Activated T-cell treated with anti-CD3 and anti-CD28 coated beads, Interleukin-2, amount 50 U/mL, for 24 hours (primary cell): ENCODE data around the gene ARVCF.
A peak's percentile ranks its signal among the peaks of the same experiment; 100 is the strongest.

Experiments
- DNase-seq: peaks from one replicate; pipeline ENCODE4 v3.0.0-alpha.2; 2020
- H3K27ac Mint-ChIP-seq: 2 replicates; pipeline ENCODE4 v1.8.0; 2020; ENCODE audit warnings: mild to moderate bottlenecking, mixed read lengths
- H3K27me3 Mint-ChIP-seq: 2 replicates; pipeline ENCODE4 v1.8.0; 2020; ENCODE audit warnings: mixed read lengths
- H3K36me3 Mint-ChIP-seq: 2 replicates; pipeline ENCODE4 v1.8.0; 2020; ENCODE audit warnings: low read depth, mixed read lengths
- H3K4me1 Mint-ChIP-seq: 2 replicates; pipeline ENCODE4 v1.8.0; 2020; ENCODE audit warnings: low read depth, mixed read lengths
- H3K4me3 Mint-ChIP-seq: 2 replicates; pipeline ENCODE4 v1.8.0; 2020; ENCODE audit warnings: mild to moderate bottlenecking, moderate library complexity, mixed read lengths
- H3K9me3 Mint-ChIP-seq: 2 replicates; pipeline ENCODE4 v1.8.0; 2020; ENCODE audit warnings: mixed read lengths

The ARVCF gene

DNA sequence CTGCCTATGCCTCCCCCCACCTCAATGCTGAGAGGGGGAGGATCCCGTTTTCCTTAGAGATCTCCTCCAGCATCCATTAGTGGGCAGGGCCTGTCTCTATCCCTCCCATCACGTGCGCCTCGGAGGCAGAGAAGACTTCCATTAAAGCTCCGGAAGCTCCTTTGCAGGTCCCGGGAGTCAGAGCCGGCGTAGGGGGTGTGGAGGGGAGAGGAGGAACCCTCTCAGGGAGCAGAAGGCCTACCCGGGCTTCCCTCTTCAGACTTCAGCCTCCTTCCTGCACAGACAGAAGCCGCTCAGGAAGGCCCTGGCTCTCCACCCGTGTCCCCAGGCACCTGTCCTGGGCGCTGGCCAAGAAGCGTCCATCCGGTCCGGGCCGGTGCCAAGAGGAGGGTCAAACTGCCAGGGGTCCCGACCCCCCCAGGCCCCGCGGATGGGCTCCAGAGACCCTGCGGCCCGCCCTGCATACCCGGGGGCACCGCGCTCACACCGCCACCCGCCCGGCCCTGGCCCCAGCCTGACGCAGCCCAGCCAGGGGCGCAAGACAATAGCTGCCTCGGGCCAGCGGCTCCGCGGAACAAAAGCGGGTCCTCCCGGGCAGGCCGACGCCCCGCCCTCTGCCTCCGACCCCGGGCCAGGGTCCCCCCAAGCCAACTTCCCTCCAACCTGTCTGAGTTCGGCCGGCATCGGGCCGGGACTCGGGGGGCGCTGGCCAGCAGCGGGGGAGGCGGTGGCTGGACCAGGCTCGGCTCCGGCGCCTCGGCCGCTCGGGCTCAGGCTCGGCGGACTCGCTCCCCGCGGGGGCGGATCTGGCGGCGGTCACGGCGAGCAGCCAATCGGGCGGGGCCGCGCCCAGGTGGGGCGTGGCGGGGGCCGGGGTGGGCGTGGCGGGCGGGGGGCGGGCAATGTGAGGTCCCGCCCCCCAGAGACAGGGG, 29.9 kb downstream of the ARVCF start:
- DNase-seq, result peak; percentile 79
- Mint-ChIP-seq H3K27ac (no peak overlapping the region), H3K4me1 (peaks cover 4% of the 10 kb centered on the region), H3K9me3 (no peaks in the 10 kb centered on the region), H3K27me3 (no peaks in the 10 kb centered on the region), H3K36me3 (no peaks in the 10 kb centered on the region), H3K4me3 (peak overlapping the region; percentile 52)

DNA sequence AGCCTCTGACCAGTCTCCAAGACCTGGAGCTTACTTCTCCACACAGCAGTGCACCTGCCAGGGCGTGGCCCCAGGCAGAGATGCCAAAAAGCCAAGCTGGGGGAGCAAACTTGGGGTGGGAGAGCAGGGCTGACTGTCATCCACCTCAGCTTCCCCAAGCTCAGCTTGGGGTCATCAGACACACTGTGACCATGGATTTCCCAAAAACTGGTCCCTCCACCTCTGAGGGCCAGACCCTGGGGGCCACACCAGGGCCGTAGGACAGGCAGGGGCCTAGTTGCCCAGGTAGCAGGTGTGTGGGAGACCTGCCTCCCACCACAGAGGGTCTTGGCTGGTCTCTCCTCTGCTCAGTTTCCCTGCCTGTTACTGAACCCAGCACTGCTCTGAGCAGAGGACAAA, 30.6 kb downstream of the ARVCF start:
- Mint-ChIP-seq H3K4me3 (peak overlapping the region; percentile 52), H3K27me3 (no peaks in the 10 kb centered on the region), H3K36me3 (no peaks in the 10 kb centered on the region), H3K4me1 (peaks cover 4% of the 10 kb centered on the region), H3K27ac (no peak overlapping the region), H3K9me3 (no peaks in the 10 kb centered on the region)
- DNase-seq, result no peak

DNA sequence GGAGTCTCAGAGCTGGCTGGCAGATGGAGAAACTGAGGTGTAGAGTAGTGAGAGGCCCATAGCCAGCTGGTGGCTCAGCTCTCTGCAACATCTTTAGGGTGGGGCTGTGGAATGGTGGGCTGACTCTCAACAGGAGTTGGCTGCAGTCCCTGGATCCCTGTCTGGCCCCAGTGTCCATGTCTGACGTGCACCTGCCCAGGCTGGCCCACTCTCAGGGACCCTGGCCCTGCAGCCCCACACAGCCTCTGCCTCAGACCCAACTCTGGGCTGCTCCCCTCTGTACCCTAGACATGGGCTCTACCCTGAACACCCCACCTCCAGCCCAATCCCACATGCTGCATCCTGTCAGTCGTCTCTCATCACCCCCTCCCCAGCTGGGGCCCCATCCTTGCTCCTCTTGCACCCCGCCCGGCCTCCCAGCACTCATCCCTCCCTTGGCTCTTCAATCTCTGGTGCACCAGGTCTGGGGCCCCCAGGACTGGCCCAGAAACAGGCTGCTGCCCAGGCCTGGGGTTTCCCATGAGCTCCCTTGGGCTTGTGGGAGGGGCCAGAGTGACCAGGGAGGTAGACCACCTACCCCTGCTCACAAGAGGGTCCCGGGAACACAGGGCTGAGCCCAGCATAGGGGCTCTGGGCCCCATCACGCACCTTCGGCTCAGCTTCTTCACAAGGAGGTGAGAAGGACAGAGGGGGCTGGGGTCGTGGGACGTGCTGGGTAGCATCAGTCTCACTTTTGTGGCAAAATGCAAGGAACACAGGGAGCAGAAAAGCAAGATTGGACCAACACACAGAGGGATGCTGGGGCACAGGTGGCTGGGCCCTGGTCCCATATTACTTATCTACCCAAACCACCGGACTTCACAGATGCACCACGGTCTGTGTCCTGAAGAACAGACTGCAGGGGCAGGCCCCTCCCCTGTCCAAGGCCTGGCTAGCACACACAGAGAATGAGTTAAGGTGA, 31.5 kb downstream of the ARVCF start:
- H3K4me1 Mint-ChIP-seq, result peaks cover 4% of the 10 kb centered on the region
- no peak overlapping the region for H3K4me3 Mint-ChIP-seq
- H3K27me3 Mint-ChIP-seq, result no peaks in the 10 kb centered on the region
- DNase-seq, result no peak
- no peaks in the 10 kb centered on the region for H3K9me3 Mint-ChIP-seq
- H3K27ac Mint-ChIP-seq, result no peak overlapping the region
- no peaks in the 10 kb centered on the region for H3K36me3 Mint-ChIP-seq

DNA sequence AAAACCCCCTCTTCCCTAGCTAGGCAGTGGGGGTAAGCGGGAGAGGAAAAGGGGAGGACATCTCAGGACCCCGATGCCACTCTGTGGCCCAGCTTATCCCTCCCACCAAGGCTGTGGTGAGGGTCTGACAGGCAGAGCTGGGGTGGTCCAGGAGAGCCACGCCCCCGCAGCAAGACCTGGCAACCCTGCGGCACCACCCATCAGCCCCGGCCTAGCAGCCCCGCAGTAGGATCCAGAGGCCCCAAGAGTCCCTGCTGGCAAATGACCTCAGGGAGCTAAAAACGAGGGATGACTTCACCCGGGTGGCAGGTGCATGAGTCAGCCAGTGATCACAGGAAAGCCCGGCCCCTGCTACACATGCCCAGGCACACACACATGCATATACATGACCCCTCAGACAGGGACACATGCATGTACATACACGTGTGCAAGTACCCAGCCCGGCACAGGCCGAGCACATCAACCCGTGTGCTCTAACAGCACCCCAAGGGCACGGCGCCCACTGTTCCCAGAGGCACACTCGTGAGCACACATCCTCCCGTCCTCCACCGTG, 32.3 kb downstream of the ARVCF start:
- Mint-ChIP-seq H3K27ac (no peak overlapping the region), H3K36me3 (no peaks in the 10 kb centered on the region), H3K4me1 (peaks cover 4% of the 10 kb centered on the region), H3K4me3 (no peak overlapping the region), H3K27me3 (no peaks in the 10 kb centered on the region), H3K9me3 (no peaks in the 10 kb centered on the region)
- DNase-seq, result no peak

DNA sequence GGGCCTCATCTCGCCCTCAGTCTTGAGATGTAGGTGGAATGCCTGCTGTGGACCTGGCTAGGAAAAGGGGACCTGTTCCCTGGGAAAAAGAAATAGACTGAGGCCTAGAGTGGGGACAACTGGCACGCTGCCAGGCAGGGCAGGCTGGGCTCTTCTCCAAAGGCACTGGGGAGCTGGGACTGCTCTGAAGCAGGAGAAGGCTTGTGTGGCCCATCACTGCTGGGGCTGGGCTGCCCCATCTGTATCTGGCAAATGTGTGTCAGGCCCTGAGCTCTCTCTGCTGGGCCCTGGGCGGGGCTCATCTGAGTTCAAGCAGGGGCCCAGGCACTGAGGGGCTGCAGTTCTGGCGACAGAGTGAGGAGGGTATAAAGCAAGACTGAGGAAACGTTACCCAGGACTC, 32.9 kb downstream of the ARVCF start:
- no peak overlapping the region for H3K4me3 Mint-ChIP-seq
- H3K27ac Mint-ChIP-seq, result no peak overlapping the region
- H3K9me3 Mint-ChIP-seq, result no peaks in the 10 kb centered on the region
- H3K27me3 Mint-ChIP-seq, result no peaks in the 10 kb centered on the region
- peaks cover 4% of the 10 kb centered on the region for H3K4me1 Mint-ChIP-seq
- H3K36me3 Mint-ChIP-seq, result no peaks in the 10 kb centered on the region
- no peak for DNase-seq

DNA sequence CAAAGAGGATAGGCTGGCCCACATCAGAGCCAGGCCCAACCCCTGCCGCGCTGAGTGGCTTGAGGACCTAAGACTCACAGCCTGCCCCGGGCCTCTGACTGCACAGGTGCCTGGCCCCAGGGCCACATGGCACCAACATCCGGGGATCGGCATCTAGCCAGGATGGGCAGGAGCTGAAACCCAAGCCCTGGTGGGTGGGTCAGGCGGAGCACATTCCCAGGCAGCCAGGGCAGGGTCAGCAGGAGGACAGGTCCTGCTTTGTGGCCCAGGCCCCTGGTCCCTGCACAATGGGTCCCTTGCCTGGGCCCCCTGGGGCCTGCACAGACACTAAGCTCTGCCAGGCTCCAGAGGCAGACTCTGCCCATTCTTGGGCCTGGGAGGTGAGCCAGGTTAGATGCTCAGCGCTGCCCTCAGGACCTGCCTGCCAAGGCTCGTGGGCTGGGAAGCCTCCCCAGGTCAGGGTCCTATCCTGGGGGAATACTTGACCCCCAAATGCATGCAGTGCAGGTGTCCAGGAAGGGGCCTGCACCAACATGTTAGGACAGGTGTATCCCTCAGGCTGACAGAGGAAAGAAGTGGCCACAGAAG, 33.5 kb downstream of the ARVCF start:
- no peaks in the 10 kb centered on the region for H3K36me3 Mint-ChIP-seq
- DNase-seq, result no peak
- H3K4me1 Mint-ChIP-seq, result peaks cover 4% of the 10 kb centered on the region
- no peak overlapping the region for H3K4me3 Mint-ChIP-seq
- no peaks in the 10 kb centered on the region for H3K9me3 Mint-ChIP-seq
- H3K27ac Mint-ChIP-seq, result no peak overlapping the region
- no peaks in the 10 kb centered on the region for H3K27me3 Mint-ChIP-seq

DNA sequence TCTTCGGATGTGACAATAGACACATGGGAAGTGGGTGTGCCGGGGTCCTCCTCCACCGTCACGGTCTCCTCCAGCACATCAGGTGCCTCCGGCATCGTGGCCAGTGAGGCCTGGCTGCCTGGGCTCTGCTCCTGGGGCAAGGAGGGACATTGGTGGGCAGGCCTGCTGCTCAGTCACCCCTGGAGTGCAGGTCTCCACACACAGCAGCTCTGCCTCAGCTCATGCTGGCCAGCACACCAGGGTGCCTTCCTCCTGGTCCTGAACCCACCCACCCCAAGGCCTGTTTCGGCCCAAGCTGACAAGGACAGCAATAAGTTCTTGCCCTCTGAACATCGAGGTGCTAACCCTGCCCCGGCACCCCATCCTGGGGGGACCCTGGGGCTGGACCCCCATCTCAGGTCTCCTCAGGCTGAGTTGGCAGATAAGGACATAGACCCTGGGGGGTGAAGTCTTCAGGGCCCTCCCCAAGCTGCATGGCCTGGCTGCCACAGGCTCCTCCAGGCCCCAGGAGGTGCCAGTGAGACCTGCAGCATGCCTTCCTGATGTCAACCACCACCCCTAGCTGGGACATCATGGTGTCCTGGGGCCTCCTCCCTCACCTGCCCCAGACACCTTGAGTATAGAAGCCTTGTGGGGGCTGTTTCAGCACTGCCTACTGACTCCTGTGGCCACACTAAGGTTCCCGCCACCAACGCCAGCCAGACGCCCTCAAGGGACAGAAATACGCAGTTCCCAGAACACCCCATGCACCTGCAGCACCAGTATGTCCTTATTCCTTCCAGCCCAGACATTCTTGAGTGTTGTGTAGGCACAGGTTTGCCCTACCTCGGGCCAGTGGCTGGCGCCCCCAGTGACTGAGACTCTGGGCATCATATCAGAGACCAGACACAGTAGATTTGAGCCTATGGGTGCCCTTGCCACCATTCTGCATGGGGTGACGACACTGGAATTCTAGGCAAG, 34.4 kb downstream of the ARVCF start:
- no peaks in the 10 kb centered on the region for H3K27me3 Mint-ChIP-seq
- no peaks in the 10 kb centered on the region for H3K9me3 Mint-ChIP-seq
- no peaks in the 10 kb centered on the region for H3K36me3 Mint-ChIP-seq

DNA sequence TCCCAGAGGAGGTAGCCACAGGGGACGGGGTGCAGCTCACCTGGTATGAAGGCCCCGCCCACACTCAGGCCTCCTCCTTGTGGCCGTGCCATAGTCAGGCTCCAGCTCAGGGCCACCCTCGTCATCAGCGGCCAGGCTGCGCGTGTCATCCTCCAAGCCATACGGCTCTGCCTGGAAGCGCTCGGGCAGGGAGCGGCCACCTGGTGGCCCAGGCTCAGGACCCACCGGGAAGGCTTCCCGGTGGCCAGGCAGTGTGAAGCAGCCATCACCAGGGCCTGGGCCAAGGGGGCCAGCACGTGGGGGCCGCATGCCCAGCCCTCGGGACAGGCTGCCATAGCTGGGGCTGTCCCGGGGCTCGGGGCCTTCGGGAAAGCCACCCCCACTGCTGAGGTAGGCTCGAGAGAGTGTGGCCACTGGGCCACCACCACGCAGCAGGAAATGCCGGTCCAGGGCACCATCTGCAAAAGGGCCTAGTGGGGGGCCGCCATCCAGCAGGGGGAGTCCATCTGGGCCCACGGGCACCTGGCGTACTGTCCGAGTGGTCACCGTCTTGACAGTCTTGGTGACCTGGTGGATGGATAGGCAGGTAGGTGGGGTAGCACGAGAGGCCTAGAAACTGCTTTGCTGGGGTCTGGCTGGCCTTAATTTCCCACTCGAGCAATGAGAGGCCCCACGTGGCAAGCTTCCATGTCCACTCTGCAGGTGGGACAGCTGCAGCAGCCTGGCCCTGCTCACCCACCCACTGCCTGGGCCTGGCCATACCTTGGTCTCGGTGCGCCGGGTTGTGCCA, 35.3 kb downstream of the ARVCF start:
- DNase-seq, result no peak
- Mint-ChIP-seq H3K9me3 (no peaks in the 10 kb centered on the region), H3K27me3 (no peaks in the 10 kb centered on the region), H3K36me3 (no peaks in the 10 kb centered on the region), H3K4me1 (peaks cover 2% of the 10 kb centered on the region), H3K4me3 (no peak overlapping the region), H3K27ac (no peak overlapping the region)

More for the DNA sequence above, 34.4 kb downstream of the ARVCF start:
- Mint-ChIP-seq H3K4me1 (peaks cover 4% of the 10 kb centered on the region), H3K4me3 (no peak overlapping the region), H3K27ac (no peak overlapping the region)
- DNase-seq, result no peak

DNA sequence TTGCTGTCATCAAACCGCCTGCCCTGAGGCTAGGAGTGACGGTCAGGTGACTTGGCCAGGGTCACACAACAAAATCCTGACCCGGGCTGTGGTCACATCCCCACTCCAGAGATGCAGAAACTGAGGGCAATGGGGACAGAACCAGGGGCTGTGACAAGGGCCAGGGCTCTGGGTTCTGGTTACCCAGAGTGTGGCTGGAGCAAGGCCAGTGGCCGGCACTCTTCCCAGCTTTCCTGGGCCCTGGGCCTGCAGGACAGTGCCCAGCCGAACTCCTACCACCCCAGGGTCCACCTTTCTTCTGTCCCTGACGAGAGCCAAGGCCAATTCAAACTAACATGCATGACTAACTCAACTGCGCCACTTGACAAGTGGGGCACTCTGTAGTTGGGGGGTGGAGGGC, 35.9 kb downstream of the ARVCF start:
- H3K27ac Mint-ChIP-seq, result no peak overlapping the region
- H3K36me3 Mint-ChIP-seq, result no peaks in the 10 kb centered on the region
- no peak for DNase-seq
- H3K9me3 Mint-ChIP-seq, result no peaks in the 10 kb centered on the region
- H3K4me3 Mint-ChIP-seq, result no peak overlapping the region
- no peaks in the 10 kb centered on the region for H3K4me1 Mint-ChIP-seq
- H3K27me3 Mint-ChIP-seq, result no peaks in the 10 kb centered on the region

DNA sequence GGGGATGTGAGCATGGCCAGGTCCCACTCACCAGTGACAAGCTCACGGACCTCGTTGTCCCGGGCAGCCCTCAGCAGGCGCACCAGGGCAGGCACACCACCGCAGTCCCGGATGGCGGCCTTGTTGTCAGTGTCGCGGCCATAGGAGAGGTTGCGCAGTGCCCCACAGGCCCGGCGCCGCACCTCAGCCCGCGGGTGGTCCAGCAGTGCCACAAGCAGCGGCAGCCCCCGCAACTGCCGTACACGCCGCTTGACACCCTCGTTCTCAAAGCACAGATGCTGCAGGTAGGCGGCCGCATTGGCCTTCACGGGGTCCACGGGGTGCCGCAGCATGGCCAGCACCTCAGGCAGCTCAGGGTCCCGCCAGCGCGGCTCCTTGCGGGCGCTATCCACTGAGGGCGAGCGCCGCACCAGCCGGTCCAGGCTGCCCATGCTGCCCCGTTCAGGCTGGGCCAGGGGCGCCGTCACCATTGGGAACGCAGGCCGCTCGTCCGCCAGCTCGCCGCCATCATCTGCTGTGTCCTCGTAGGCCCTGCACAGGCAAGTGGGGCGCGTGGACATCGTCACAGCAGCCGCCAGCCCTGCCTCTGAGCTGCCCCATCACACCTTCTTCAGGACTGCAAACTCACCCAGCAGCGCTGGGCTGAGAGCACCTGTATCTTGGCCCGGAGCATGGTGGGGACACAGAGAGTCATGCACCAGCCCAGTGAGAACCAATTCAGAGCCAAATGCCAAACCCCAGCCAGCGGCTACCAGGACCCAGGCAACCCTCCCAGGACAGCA, 36.7 kb downstream of the ARVCF start:
- peaks cover 4% of the 10 kb centered on the region for H3K4me1 Mint-ChIP-seq
- H3K27ac Mint-ChIP-seq, result no peak overlapping the region
- DNase-seq, result no peak
- no peak overlapping the region for H3K4me3 Mint-ChIP-seq
- no peaks in the 10 kb centered on the region for H3K9me3 Mint-ChIP-seq
- H3K36me3 Mint-ChIP-seq, result no peaks in the 10 kb centered on the region
- no peaks in the 10 kb centered on the region for H3K27me3 Mint-ChIP-seq

DNA sequence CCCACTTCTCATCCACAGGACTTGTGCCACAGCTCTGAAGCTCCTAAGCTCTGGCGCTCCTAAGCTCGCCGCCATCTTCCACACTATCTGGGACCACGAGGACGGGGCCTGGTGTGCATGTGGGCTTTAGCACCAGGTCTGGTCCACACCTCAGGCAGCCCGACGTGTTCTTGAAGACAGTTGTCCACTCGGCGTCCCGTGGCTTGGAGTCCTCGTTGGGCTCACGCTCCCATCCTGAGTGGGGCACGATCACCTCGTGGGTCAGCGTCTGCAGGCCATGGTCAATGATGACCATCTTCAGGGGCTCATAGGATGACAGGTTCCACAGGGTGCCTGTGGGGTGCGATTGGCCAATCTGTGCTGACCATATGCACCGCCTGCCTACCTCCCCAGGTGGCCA, 37.9 kb downstream of the ARVCF start:
- H3K27ac Mint-ChIP-seq, result no peak overlapping the region

More for the DNA sequence above, 37.9 kb downstream of the ARVCF start:
- Mint-ChIP-seq H3K36me3 (no peaks in the 10 kb centered on the region), H3K4me3 (no peak overlapping the region), H3K4me1 (peaks cover 5% of the 10 kb centered on the region), H3K9me3 (no peaks in the 10 kb centered on the region), H3K27me3 (no peaks in the 10 kb centered on the region)
- DNase-seq, result no peak
